SK-N-SH treated with all-trans-retinoic acid at 6 μM for 48 hours (cell line): ENCODE measurements around the gene DNLZ.

Source experiments
- ATAC-seq: fragments of 200-7000 bp; cut with Tn5 transposase; 3 replicates; pipeline ENCODE4 v1.9.1; 2020; ENCODE audit warnings: mild to moderate bottlenecking, moderate library complexity
- ARNTL ChIP-seq: fragments of 450-650 bp; formaldehyde crosslinking; IDR thresholded peaks from 2 replicates; pipeline ENCODE4 v1.5.0; 2020; ENCODE audit warnings: low read depth, mild to moderate bottlenecking, moderate library complexity, borderline replicate concordance
- BACH2 ChIP-seq: fragments of 250-450 bp; sonication (Bioruptor Pico); IDR thresholded peaks from 2 replicates; pipeline ENCODE4 v1.9.0; 2021; ENCODE audit warnings: mild to moderate bottlenecking, borderline replicate concordance
- CSDC2 ChIP-seq: fragments of 250-450 bp; sonication (Bioruptor Pico); IDR thresholded peaks from 2 replicates; pipeline ENCODE4 v1.5.0; 2020; ENCODE audit warnings: mild to moderate bottlenecking, moderate library complexity
- ESRRG ChIP-seq: fragments of 250-450 bp; sonication (Bioruptor Pico); IDR thresholded peaks from 2 replicates; pipeline ENCODE4 v1.6.1; 2021; ENCODE audit warnings: mild to moderate bottlenecking
- GLIS3 ChIP-seq: fragments of 250-450 bp; sonication (Bioruptor Pico); IDR thresholded peaks from 2 replicates; pipeline ENCODE4 v1.5.0; 2020; ENCODE audit warnings: mild to moderate bottlenecking, moderate library complexity
- ISL1 ChIP-seq: fragments of 250-450 bp; sonication (Bioruptor Pico); IDR thresholded peaks from 2 replicates; pipeline ENCODE4 v2.1.2; 2022; ENCODE audit warnings: mild to moderate bottlenecking, moderate library complexity
- OSR1 ChIP-seq: fragments of 250-450 bp; sonication (Bioruptor Pico); IDR thresholded peaks from 2 replicates; pipeline ENCODE4 v1.8.0; 2022; ENCODE audit warnings: moderate library complexity, mild to moderate bottlenecking, inconsistent platforms
- RARB ChIP-seq: fragments of 250-450 bp; sonication (Bioruptor Pico); IDR thresholded peaks from 2 replicates; pipeline ENCODE4 v1.8.0; 2021; ENCODE audit warnings: mild to moderate bottlenecking, moderate library complexity
- SNAI2 ChIP-seq: fragments of 250-450 bp; sonication (Bioruptor Pico); IDR thresholded peaks from 2 replicates; pipeline ENCODE4 v1.5.0; 2020; ENCODE audit warnings: mild to moderate bottlenecking, moderate library complexity
- TCF4 ChIP-seq: fragments of 250-450 bp; sonication (Bioruptor Pico); IDR thresholded peaks from 2 replicates; pipeline ENCODE4 v1.8.0; 2021; ENCODE audit warnings: mild to moderate bottlenecking, moderate library complexity, borderline replicate concordance
- TOX ChIP-seq: fragments of 250-450 bp; sonication (Bioruptor Pico); IDR thresholded peaks from 2 replicates; pipeline ENCODE4 v1.8.0; 2021; ENCODE audit warnings: mild to moderate bottlenecking, moderate library complexity, borderline replicate concordance
- ZC3H10 ChIP-seq: fragments of 250-450 bp; sonication (Bioruptor Pico); IDR thresholded peaks from 2 replicates; pipeline ENCODE4 v1.5.1; 2021; ENCODE audit warnings: mild to moderate bottlenecking, moderate library complexity
- ZFP3 ChIP-seq: fragments of 250-450 bp; sonication (Bioruptor Pico); IDR thresholded peaks from 2 replicates; pipeline ENCODE4 v1.5.0; 2020; ENCODE audit warnings: mild to moderate bottlenecking, moderate library complexity
- ZFP30 ChIP-seq: fragments of 450-650 bp; formaldehyde crosslinking; IDR thresholded peaks from 2 replicates; pipeline ENCODE4 v1.5.0; 2022; ENCODE audit warnings: mild to moderate bottlenecking, moderate library complexity
- ZNF565 ChIP-seq: fragments of 450-650 bp; formaldehyde crosslinking; conservative IDR thresholded peaks from 2 replicates; pipeline ENCODE4 v1.5.0; 2020; ENCODE audit warnings: low read depth, mild to moderate bottlenecking, moderate library complexity
- ZNF70 ChIP-seq: fragments of 450-650 bp; formaldehyde crosslinking; IDR thresholded peaks from 2 replicates; pipeline ENCODE4 v1.5.0; 2020; ENCODE audit warnings: mild to moderate bottlenecking, moderate library complexity
- ZNF8 ChIP-seq: fragments of 450-650 bp; formaldehyde crosslinking; IDR thresholded peaks from 2 replicates; pipeline ENCODE4 v1.5.0; 2020; ENCODE audit warnings: mild to moderate bottlenecking, moderate library complexity
- TF ChIP-seq, protein P1 (sequence below): fragments of 250-450 bp; sonication (Bioruptor Pico); IDR thresholded peaks from 2 replicates; pipeline ENCODE4 v1.5.1; 2020; ENCODE audit warnings: low read depth, mild to moderate bottlenecking, moderate library complexity
- TF ChIP-seq, protein P2 (sequence below): fragments of 250-450 bp; sonication (Bioruptor Pico); IDR thresholded peaks from 2 replicates; pipeline ENCODE4 v1.8.0; 2021; ENCODE audit warnings: low read depth, mild to moderate bottlenecking, moderate library complexity, borderline replicate concordance
- TF ChIP-seq, protein P3 (sequence below): fragments of 250-450 bp; sonication (Bioruptor Pico); IDR thresholded peaks from 2 replicates; pipeline ENCODE4 v1.8.0; 2020; ENCODE audit warnings: mild to moderate bottlenecking, moderate library complexity, borderline replicate concordance
- TF ChIP-seq, protein P4 (sequence below): fragments of 250-450 bp; sonication (Bioruptor Pico); IDR thresholded peaks from 2 replicates; pipeline ENCODE4 v1.5.1; 2021; ENCODE audit warnings: mild to moderate bottlenecking, moderate library complexity
- TF ChIP-seq, protein P5 (sequence below): fragments of 250-450 bp; sonication (Bioruptor Pico); IDR thresholded peaks from 2 replicates; pipeline ENCODE4 v1.5.0; 2020; ENCODE audit warnings: mild to moderate bottlenecking, moderate library complexity

Gene DNLZ

GRCh38 chr9:136340356-136341041, 23.0 kb downstream of the DNLZ start:
- TF ChIP-seq, protein P1, sequence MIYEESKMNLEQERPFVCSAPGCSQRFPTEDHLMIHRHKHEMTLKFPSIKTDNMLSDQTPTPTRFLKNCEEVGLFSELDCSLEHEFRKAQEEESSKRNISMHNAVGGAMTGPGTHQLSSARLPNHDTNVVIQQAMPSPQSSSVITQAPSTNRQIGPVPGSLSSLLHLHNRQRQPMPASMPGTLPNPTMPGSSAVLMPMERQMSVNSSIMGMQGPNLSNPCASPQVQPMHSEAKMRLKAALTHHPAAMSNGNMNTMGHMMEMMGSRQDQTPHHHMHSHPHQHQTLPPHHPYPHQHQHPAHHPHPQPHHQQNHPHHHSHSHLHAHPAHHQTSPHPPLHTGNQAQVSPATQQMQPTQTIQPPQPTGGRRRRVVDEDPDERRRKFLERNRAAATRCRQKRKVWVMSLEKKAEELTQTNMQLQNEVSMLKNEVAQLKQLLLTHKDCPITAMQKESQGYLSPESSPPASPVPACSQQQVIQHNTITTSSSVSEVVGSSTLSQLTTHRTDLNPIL (CRISPR knock-in tag) = no peak
- TF ChIP-seq GLIS3 (no peak), BACH2 (CRISPR knock-in tag) (no peak), RARB (CRISPR knock-in tag) (no peak), CSDC2 (no peak), ZNF70 (no peak), ZNF8 (CRISPR knock-in tag) (no peak), ZC3H10 (CRISPR knock-in tag) (no peak), OSR1 (no peak), ZFP30 (no peak), TCF4 (CRISPR knock-in tag) (no peak), ESRRG (no peak), ZFP3 (CRISPR knock-in tag) (no peak), TOX (CRISPR knock-in tag) (no peak), ISL1 (CRISPR knock-in tag) (no peak), ZNF565 (CRISPR knock-in tag) (no peak)
- TF ChIP-seq, protein P2, sequence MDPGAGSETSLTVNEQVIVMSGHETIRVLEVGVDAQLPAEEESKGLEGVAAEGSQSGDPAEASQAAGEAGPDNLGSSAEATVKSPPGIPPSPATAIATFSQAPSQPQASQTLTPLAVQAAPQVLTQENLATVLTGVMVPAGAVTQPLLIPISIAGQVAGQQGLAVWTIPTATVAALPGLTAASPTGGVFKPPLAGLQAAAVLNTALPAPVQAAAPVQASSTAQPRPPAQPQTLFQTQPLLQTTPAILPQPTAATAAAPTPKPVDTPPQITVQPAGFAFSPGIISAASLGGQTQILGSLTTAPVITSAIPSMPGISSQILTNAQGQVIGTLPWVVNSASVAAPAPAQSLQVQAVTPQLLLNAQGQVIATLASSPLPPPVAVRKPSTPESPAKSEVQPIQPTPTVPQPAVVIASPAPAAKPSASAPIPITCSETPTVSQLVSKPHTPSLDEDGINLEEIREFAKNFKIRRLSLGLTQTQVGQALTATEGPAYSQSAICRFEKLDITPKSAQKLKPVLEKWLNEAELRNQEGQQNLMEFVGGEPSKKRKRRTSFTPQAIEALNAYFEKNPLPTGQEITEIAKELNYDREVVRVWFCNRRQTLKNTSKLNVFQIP (CRISPR knock-in tag) = no peak
- TF ChIP-seq, protein P3, sequence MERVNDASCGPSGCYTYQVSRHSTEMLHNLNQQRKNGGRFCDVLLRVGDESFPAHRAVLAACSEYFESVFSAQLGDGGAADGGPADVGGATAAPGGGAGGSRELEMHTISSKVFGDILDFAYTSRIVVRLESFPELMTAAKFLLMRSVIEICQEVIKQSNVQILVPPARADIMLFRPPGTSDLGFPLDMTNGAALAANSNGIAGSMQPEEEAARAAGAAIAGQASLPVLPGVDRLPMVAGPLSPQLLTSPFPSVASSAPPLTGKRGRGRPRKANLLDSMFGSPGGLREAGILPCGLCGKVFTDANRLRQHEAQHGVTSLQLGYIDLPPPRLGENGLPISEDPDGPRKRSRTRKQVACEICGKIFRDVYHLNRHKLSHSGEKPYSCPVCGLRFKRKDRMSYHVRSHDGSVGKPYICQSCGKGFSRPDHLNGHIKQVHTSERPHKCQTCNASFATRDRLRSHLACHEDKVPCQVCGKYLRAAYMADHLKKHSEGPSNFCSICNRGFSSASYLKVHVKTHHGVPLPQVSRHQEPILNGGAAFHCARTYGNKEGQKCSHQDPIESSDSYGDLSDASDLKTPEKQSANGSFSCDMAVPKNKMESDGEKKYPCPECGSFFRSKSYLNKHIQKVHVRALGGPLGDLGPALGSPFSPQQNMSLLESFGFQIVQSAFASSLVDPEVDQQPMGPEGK (CRISPR knock-in tag) = no peak
- TF ChIP-seq, protein P4, sequence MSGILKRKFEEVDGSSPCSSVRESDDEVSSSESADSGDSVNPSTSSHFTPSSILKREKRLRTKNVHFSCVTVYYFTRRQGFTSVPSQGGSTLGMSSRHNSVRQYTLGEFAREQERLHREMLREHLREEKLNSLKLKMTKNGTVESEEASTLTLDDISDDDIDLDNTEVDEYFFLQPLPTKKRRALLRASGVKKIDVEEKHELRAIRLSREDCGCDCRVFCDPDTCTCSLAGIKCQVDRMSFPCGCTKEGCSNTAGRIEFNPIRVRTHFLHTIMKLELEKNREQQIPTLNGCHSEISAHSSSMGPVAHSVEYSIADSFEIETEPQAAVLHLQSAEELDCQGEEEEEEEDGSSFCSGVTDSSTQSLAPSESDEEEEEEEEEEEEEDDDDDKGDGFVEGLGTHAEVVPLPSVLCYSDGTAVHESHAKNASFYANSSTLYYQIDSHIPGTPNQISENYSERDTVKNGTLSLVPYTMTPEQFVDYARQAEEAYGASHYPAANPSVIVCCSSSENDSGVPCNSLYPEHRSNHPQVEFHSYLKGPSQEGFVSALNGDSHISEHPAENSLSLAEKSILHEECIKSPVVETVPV (CRISPR knock-in tag) = no peak
- no peak for ATAC-seq

GRCh38 chr9:136339958-136340310, 23.6 kb downstream of the DNLZ start:
- TF ChIP-seq TCF4 (CRISPR knock-in tag) (no peak), BACH2 (CRISPR knock-in tag) (no peak), GLIS3 (no peak), ESRRG (no peak), SNAI2 (CRISPR knock-in tag) (no peak), TOX (CRISPR knock-in tag) (no peak), ISL1 (CRISPR knock-in tag) (no peak), OSR1 (no peak)
- TF ChIP-seq, protein P1 (CRISPR knock-in tag) = no peak
- ATAC-seq = no peak

DNA sequence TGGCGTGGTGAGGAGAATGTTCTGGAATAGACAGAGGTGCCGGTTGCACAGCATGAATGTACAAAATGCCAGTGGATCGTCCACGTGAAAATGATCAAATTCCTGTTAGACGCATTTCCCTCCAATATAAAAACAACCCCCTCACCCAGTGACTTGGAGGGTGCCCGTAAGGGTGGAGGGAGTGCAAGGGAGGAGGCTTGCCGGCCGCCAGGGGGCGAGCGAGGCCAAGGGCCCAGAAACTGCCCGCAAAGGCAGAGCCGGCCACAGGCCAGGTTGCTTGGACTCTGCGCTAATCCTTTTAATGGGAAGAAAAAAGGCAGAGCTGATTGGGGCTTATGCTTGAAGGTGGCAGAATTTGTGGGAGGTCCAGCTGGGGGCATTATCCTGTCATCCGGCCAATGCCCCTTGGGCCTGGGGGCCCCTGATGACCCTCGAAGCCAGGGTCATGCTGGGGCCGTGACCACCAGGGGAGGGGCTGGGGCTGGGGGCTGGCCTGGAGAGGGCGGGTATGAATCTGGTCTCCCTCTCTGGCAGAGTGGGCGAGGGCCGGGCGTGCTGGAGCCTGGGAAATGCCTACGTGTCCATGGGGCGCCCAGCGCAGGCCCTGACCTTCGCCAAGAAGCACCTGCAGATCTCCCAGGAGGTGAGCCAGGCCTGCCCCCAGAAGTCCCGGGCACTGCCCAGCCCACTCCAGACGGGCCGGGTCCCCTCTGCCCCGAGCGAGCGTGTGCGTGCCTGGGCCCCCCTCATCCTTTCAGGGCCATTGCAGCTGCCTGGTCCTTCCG, 24.2 kb downstream of the DNLZ start:
- peak; percentile 75 for ATAC-seq
- TF ChIP-seq, protein P4 (CRISPR knock-in tag) = no peak
- TF ChIP-seq ARNTL = no peak
- TF ChIP-seq TOX (CRISPR knock-in tag) = no peak
- TF ChIP-seq ZNF70 = no peak
- no peak for TF ChIP-seq RARB (CRISPR knock-in tag)
- TF ChIP-seq ZNF565 (CRISPR knock-in tag) = no peak
- TF ChIP-seq, protein P2 (CRISPR knock-in tag) = no peak
- TF ChIP-seq, protein P5, sequence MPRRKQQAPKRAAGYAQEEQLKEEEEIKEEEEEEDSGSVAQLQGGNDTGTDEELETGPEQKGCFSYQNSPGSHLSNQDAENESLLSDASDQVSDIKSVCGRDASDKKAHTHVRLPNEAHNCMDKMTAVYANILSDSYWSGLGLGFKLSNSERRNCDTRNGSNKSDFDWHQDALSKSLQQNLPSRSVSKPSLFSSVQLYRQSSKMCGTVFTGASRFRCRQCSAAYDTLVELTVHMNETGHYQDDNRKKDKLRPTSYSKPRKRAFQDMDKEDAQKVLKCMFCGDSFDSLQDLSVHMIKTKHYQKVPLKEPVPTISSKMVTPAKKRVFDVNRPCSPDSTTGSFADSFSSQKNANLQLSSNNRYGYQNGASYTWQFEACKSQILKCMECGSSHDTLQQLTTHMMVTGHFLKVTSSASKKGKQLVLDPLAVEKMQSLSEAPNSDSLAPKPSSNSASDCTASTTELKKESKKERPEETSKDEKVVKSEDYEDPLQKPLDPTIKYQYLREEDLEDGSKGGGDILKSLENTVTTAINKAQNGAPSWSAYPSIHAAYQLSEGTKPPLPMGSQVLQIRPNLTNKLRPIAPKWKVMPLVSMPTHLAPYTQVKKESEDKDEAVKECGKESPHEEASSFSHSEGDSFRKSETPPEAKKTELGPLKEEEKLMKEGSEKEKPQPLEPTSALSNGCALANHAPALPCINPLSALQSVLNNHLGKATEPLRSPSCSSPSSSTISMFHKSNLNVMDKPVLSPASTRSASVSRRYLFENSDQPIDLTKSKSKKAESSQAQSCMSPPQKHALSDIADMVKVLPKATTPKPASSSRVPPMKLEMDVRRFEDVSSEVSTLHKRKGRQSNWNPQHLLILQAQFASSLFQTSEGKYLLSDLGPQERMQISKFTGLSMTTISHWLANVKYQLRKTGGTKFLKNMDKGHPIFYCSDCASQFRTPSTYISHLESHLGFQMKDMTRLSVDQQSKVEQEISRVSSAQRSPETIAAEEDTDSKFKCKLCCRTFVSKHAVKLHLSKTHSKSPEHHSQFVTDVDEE = no peak
- no peak for TF ChIP-seq BACH2 (CRISPR knock-in tag)
- no peak for TF ChIP-seq ZFP30
